GM21367 (cell line): ENCODE measurements around the gene UVRAG.
"Not testable (repeated sequence)": the region's sequence is repeated elsewhere in the genome, so short reads cannot be mapped to it uniquely, and the experiment has no call there.

Experiments
- ATAC-seq: cut with Tn5 transposase; IDR thresholded peaks from one replicate; pipeline ENCODE4 v1.9.1; 2021; ENCODE audit not compliant: unreplicated experiment

Gene UVRAG

DNA sequence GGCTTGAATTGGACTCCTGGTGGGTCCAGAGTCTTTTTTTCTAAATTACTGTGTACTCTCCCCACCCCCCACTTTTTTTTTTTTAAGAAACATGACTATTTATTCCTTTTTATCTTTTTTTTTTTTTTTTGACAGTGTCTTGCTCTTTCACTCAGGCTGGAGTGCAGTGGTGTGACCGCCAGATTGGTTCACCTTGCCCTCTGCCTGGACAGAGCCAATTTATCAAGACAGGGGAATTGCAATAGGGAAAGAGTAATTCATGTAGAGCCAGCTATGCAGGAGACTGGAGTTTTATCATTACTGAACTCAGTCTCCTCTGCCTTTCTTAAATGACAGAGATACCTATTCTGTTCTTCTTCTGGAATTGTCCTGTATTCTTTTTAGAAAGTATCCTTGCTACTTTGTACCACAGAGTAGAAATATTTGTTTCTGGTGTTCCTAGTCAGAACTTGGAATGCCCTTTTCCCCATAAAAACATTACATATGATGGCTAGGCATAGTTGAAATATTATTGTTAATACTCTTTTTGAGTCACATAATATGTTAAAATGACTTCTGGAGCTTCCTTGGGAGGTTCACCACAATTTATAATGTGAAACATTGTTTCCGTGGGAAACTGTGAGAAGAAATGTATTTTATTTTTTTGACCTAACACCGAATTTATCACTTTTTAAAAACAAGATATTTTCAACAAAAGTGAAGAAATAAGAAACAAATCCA, 95.6 kb downstream of the UVRAG start:
- ATAC-seq = no peak

- ATAC-seq = no peak
Observed at GRCh38 chr11:75911459-75911858, 96.4 kb downstream of the UVRAG start.

GRCh38 chr11:75913984-75914383, 99.0 kb downstream of the UVRAG start:
- ATAC-seq = no peak

DNA sequence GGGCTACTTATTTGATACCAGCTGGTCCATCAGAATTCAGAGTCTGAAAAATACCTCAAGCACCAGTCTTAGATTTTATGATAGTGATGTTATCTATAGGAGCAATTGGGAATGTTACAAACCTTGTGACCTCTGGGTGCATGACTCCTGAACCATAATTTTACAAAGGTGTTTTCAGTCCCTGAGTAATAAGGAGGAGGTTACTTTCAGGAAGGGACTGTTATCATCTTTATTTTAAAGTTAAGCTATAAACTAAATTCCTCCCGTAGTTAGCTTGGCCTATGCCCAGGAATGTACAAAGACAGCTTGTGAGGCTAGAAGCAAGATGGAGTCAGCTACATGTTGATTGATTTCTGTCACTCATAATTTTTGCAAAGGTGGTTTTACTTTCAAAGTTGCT, 101.9 kb downstream of the UVRAG start:
- no peak for ATAC-seq

DNA sequence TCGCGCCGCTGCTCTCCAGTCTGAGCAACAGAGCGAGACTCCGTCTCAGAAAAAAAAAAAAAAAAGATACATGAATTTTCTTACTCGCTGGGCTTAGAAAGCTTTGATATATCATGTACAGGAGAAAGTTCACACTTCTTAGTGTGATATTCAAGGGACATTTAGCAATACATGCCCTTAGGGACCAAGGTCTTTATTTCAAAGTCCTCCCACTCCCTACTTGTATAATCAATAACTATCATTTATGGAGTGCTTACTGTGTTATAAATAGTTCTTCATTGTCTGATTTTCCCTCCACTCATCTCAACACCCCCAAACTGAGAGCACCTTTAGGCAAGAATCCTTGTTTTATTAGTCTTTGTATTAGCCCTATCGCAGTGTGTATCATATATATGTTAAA, 103.3 kb downstream of the UVRAG start:
- no peak for ATAC-seq

GRCh38 chr11:75919525-75919924, 104.5 kb downstream of the UVRAG start:
- no peak for ATAC-seq

GRCh38 chr11:75920848-75921247, 105.8 kb downstream of the UVRAG start:
- no peak for ATAC-seq

DNA sequence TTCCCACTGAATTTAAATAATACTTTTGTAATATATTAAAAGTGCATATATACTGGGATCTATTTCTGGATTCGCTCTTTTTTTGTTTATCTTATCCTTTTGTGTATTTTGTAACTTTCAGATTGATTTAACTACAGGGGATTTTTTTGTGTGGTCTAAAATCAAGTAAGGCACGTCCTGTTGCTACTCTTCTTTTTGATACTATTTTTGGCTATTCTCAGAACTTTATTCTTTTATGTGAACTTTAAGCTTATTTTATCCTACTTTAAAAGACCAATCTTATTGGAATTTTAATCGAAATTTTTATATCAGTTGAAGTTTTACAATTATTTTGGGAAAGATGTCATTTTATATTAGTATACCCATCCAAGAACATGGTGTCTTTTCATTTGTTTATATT, 106.8 kb downstream of the UVRAG start:
- no peak for ATAC-seq

GRCh38 chr11:75924966-75925784, 110.2 kb downstream of the UVRAG start:
- ATAC-seq = no peak

DNA sequence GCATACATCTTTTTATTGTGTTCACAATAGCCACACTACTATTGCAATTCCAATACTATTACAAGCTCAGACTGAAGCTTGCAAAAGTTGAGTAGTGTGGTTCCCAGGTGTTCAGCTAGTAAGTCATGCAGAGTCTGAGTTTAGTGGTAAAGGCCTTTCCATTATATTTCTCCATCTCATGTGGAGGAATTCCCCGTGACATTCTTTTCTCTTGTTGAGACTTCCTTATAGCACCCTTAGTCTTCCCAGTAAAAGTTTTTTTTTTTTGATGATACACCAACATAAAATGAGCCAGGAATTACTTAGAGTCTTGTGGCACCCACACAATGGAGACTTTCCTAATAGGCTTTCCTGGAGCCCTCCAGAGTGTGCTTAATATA, 110.8 kb downstream of the UVRAG start:
- ATAC-seq = no peak

- no peak for ATAC-seq
Observed at GRCh38 chr11:75929706-75930105, 114.7 kb downstream of the UVRAG start.

DNA sequence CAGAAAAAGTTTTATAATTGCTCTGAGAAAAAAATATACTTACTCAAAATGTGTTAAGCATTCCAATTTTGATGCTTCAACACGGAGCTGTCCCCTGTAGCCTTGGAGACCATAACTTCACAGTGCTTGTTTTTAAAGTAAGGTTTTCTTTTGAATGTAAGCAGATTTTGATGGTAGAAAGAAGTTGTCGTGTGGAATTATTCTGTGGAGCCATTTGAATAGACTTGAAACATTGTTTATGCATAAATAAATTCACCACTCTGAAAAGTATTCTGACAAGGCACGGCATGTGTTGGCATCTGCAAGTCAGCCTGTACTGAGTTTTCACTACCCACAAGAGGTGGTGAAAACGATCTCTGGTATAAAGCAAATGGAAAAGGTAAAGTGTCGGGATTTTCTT, 115.5 kb downstream of the UVRAG start:
- no peak for ATAC-seq

DNA sequence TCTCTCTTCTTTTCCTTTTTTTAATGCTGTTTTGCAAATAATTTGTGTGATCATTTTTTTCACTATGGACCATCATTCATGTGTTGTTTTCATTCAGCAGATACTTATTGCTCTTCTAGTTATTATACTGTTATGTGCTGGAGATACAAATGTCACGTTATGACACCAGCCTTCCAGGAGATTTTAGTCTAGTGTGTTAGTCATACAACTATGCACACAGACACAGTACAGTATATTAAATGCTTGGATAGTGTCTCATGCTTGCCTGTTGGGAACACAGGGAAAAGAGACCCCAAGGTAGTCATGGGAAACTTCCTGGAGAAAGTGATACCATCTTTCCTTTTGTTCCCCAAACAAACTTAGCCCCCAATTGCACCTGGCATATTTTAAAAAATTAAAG, 116.1 kb downstream of the UVRAG start:
- no peak for ATAC-seq

- not testable (repeated sequence) for ATAC-seq
Observed at GRCh38 chr11:75933736-75934135, 118.7 kb downstream of the UVRAG start.

DNA sequence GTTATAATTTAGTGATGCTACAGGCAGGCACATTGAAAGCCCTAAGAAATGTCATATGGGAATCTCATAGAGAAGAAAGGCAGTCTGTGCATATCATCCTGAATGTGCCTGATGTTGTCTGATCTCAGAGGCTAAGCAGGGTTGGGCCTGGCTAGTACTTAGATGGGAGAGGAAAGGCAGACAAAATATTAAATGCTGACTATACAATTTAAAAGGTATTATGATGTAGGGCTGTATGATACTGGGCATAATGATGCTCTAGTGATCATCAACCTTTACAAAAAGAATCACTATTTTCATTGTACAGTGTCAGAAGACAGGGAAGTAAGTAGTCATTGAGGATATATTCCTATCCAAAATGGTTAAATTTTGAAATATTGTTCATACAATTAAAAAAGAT, 119.8 kb downstream of the UVRAG start:
- no peak for ATAC-seq

DNA sequence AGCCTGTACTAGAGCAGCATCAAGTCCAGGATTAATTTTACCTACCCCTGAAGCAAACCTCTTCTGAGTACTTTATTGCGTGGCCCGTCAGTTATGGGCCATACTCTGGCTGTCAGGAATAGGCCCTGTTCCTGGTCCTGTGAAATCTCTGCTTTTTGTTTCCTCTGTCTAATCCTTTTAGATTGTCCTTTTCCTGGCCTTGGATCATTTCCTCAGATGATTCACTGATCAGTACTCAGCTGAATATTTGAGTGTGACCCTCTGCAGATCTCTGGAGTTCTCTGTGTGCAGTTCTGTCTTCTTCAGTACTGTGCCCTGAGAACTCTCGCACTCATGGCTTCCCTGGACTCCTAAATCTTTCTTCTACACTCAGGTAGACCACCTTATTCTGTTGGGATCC, 123.5 kb downstream of the UVRAG start:
- ATAC-seq = no peak

DNA sequence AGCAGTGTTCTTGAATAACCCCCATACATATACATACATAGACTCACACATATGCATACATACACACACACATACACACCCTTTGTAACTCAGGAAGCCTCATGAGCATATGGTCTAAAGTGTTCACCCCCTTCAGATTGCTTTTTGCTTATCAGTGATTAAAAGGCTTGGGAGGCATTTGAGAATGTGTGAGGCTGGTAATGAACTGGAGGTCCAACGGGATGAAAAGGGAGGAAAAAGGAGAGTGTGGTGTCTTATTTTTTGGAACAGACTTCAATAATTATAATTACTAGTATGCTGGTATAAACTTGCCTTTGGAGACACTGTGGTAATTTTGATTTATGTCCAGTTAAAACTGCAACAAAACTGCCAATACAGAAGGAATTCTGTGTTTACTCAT, 124.5 kb downstream of the UVRAG start:
- no peak for ATAC-seq

GRCh38 chr11:75939992-75940391, 125.0 kb downstream of the UVRAG start:
- no peak for ATAC-seq

DNA sequence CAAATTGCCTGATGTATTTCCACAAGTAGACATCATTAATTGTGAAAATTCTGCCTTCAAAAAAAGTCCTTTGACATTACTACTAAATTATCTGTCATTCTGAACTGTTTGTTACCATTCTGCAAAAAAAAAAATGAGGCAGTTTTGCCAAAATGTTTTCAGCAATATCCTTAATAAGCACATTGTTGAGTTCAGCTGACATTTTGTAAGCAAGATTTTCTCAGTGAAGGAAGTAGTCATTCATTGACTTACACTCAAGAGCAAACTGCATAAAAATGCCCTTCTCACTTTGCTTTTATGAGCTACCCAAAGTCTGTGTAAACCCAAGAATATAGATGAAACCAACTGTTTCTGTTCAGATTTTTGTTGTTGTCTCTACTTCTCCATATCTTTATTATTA, 125.9 kb downstream of the UVRAG start:
- ATAC-seq = no peak

DNA sequence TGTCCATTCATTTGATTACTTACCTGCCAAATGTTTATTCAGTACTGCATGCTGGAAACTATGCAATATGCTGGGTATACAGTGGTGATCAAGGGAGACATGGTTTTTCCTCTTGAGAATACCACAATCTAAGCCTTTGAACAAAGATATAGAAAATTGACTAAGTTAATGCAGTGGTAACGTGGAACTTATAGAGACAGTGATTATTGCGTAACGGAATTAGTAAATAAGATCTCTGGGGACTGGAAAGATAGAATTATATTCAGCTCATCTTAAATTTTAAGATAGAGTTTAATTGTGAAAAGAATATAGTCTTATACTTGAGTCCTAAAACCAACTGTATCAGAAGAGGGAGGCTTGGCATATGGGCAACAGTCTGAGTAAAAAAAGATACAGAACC, 129.5 kb downstream of the UVRAG start:
- ATAC-seq = no peak

- no peak for ATAC-seq
Observed at GRCh38 chr11:75945446-75945845, 130.4 kb downstream of the UVRAG start.

DNA sequence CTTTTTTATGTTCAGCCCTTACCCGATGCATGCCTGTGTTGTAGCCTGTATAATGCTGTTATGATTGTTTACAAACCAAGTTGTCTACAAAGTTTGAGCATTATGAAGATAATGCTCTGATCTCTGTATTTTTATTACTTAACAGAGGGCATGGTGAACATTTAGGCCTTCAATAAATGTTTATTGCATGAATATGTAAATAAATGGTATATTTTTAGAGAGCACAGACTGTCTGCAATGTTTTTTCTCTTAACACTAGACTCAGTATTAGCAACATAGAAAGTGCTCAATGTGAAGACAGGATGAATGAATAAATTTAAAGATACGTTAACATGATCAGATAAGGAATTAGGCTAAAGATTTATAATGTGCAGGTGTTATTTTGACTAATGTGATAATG, 130.9 kb downstream of the UVRAG start:
- no peak for ATAC-seq
